Ascending aorta (tissue), 2 donors: ENCODE data around the gene TCERG1. TPM values are rescaled to one million over a fixed set of nuclear protein-coding genes. Genes with fewer than 3 reads are reported as not detected.
"Not testable (repeated sequence)": the region's sequence is repeated elsewhere in the genome, so short reads cannot be mapped to it uniquely, and the experiment has no call there.

Experiments used
- DNase-seq, 2 donors: peaks; one replicate each; pipeline ENCODE4 v3.0.0-alpha.2; 2019; ENCODE audit warnings: low spot score in 2 of 2
- H3K27ac ChIP-seq, 2 donors: fragments of 200-600 bp; sonication (generic); one replicate each; pipeline ENCODE4 v1.5.1; 2016 to 2017; ENCODE audit warnings: mild to moderate bottlenecking in 1 of 2
- H3K27me3 ChIP-seq: fragments of 200-600 bp; sonication (generic); one replicate; pipeline ENCODE4 v1.5.1; 2017
- H3K36me3 ChIP-seq, 2 donors: fragments of 200-600 bp; sonication (generic); one replicate each; pipeline ENCODE4 v1.5.1; 2016
- H3K4me1 ChIP-seq, 2 donors: fragments of 200-600 bp; sonication (generic); one replicate each; pipeline ENCODE4 v1.5.1; 2016 to 2017; ENCODE audit warnings: mild to moderate bottlenecking in 1 of 2
- H3K4me3 ChIP-seq, 2 donors: fragments of 200-600 bp; sonication (generic); one replicate each; pipeline ENCODE4 v1.5.1; 2016 to 2017; ENCODE audit warnings: mild to moderate bottlenecking in 1 of 2
- H3K9me3 ChIP-seq, 2 donors: fragments of 200-600 bp; sonication (generic); one replicate each; pipeline ENCODE4 v1.5.1; 2016
- intact Hi-C: fragments of 100-400 bp; cut with DNase I; formaldehyde crosslinking; loops from one replicate; pipeline ENCODE4 v1.15.1; 2023
- total RNA-seq: library from RNA; depleted of rRNA; stranded (reverse); fragments of >200 nt; gene quantifications from one replicate; pipeline ENCODE4 v1.1.0, GENCODE V29; 2016
- TF ChIP-seq, protein P1 (sequence below), 3 experiments: fragments of 200-600 bp in 2 of 3; fragments of 450-650 bp in 1 of 3; sonication (generic) in 2 of 3; IDR thresholded peaks; one replicate each; pipeline ENCODE4 v1.5.1; 2016 to 2019; ENCODE audit warnings: antibody characterized with exemption in 3 of 3, mild to moderate bottlenecking in 1 of 3, moderate library complexity in 1 of 3

Gene TCERG1
- total RNA-seq, 1 donor from 2014 or later, result 39.8 TPM

DNA sequence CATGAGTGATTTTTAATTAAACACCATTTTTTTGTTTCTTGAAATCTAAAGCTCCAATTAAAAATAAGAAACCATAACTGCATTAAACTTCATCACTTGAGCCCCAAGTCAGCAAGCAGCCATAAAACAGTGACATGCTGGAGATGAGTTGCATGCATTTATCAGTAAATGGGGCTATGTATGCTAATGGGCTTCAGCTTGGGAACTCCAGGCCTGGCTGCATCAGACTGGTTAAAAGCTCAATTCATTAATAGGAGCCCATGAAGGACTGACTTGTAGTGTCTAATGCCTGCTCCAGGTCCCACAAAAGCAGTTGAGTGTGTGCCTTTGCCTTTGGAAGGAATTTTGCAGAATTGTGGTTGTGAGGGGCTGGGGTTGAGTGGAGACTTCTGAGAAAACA, 102.5 kb downstream of the TCERG1 start:
- TF ChIP-seq, protein P1, sequence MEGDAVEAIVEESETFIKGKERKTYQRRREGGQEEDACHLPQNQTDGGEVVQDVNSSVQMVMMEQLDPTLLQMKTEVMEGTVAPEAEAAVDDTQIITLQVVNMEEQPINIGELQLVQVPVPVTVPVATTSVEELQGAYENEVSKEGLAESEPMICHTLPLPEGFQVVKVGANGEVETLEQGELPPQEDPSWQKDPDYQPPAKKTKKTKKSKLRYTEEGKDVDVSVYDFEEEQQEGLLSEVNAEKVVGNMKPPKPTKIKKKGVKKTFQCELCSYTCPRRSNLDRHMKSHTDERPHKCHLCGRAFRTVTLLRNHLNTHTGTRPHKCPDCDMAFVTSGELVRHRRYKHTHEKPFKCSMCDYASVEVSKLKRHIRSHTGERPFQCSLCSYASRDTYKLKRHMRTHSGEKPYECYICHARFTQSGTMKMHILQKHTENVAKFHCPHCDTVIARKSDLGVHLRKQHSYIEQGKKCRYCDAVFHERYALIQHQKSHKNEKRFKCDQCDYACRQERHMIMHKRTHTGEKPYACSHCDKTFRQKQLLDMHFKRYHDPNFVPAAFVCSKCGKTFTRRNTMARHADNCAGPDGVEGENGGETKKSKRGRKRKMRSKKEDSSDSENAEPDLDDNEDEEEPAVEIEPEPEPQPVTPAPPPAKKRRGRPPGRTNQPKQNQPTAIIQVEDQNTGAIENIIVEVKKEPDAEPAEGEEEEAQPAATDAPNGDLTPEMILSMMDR (IDR thresholded peaks at IDR 0.05), result no peak
- Histone ChIP-seq H3K27ac (no peak overlapping the region), H3K4me1 (no peaks in the 10 kb centered on the region), H3K9me3 (no peaks in the 10 kb centered on the region), H3K4me3 (no peak overlapping the region), H3K36me3 (no peaks in the 10 kb centered on the region), H3K27me3 (no peaks in the 10 kb centered on the region)
- intact Hi-C loops, result loop anchor here (10.0 kb wide), 1 partner anchor 1025 kb away; no protein-coding TSS in a partner anchor
- DNase-seq, result no peak

DNA sequence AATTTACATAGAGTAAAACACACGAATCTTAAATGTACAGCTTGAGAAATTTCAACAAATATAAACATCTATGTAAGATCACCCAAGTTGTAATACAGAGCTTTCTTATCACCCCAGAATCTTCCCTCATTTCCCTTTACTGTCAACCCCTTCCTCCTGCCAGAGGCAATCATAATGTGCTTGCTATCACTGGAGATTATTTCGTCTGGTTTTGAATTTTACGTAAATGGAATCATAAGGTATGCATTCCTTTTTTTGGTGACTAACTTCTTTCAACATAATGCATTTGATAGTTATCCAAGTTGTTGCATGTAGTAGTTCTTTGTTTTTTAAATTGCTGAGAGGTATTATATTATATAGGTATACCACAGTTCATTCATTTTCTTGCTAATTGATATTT, 106.3 kb downstream of the TCERG1 start:
- TF ChIP-seq, protein P1 (IDR thresholded peaks at IDR 0.05), result no peak
- no peak for DNase-seq
- intact Hi-C loops, result no loop called here
- Histone ChIP-seq H3K27ac (no peak overlapping the region), H3K27me3 (no peaks in the 10 kb centered on the region), H3K9me3 (no peaks in the 10 kb centered on the region), H3K4me1 (no peaks in the 10 kb centered on the region), H3K36me3 (no peaks in the 10 kb centered on the region), H3K4me3 (no peak overlapping the region)

DNA sequence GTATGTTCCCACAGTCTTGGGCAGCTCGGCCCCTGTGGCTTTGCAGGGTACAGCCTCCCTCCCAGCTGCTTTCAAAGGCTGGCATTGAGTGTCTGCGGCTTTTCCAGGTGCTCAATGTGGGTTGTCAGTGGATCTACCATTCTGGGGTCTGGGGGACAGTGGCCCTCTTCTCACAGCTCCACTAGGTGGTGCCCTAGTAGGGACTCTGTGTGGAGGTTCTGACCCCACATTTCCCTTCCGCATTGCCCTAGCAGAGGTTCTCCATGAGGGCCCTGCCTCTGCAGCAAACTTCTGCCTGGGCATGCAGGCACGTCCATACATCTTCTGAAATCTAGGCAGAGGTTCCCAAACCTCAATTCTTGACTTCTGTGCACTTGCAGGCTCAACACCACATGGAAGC, 109.8 kb downstream of the TCERG1 start:
- H3K36me3 ChIP-seq, H3K4me3 ChIP-seq, intact Hi-C loops, DNase-seq, H3K4me1 ChIP-seq, H3K9me3 ChIP-seq, H3K27ac ChIP-seq, H3K27me3 ChIP-seq: not testable (repeated sequence)

DNA sequence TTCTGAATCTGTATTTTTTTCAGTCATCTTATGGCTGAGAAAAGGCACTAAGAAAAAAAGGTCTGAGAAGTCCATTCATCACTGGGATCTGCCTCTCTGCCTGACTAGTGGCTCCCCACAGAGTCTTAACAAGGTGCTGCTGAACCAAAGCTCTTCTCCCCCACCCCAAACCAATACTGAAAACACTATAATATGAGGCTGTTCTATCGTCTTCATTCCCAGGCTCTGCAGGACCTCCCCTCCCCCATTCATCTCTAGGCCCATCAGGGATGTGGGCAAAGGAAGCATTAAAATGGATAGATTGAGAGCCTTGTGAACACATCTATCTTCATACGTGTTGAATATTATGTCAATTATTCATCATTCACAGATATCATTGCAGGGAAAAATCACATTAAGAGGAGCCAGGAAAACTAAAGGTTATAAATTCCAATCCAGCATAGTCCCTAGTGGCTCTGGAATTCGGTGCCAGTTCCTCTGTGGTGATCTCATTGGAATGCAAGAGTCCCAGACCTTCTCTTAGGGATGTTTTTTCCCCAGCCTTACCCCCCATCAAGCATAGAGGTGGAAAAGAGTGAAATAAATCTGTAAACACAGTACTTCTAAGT, 113.2 kb downstream of the TCERG1 start:
- Histone ChIP-seq H3K4me3 (no peak overlapping the region), H3K9me3 (no peaks in the 10 kb centered on the region), H3K27me3 (no peaks in the 10 kb centered on the region), H3K4me1 (peaks cover 0 to 6% of the 10 kb centered on the region in 2 donors), H3K27ac (peak overlapping the region; percentile 32 to 58), H3K36me3 (no peaks in the 10 kb centered on the region)
- DNase-seq, result no peak
- intact Hi-C loops, result no loop called here
- TF ChIP-seq, protein P1 (IDR thresholded peaks at IDR 0.05), result no peak

Other genes with a start within 250 kb of the TCERG1 start
- gene RBM27, start 243.7 kb upstream of the TCERG1 start, total RNA-seq, result 5.9 TPM
- not detected for gene POU4F3, start 108.5 kb upstream of the TCERG1 start, total RNA-seq
- not detected for gene GPR151, start 68.9 kb downstream of the TCERG1 start, total RNA-seq